ENCODE results near the gene CDHR5. TPM values are rescaled to one million over a fixed set of nuclear protein-coding genes. Genes with fewer than 3 reads are reported as not detected.
A peak's percentile ranks its signal among the peaks of the same experiment; 100 is the strongest.

The CDHR5 gene
- total RNA-seq, 1 donor from 2014 or later, result not detected

DNA sequence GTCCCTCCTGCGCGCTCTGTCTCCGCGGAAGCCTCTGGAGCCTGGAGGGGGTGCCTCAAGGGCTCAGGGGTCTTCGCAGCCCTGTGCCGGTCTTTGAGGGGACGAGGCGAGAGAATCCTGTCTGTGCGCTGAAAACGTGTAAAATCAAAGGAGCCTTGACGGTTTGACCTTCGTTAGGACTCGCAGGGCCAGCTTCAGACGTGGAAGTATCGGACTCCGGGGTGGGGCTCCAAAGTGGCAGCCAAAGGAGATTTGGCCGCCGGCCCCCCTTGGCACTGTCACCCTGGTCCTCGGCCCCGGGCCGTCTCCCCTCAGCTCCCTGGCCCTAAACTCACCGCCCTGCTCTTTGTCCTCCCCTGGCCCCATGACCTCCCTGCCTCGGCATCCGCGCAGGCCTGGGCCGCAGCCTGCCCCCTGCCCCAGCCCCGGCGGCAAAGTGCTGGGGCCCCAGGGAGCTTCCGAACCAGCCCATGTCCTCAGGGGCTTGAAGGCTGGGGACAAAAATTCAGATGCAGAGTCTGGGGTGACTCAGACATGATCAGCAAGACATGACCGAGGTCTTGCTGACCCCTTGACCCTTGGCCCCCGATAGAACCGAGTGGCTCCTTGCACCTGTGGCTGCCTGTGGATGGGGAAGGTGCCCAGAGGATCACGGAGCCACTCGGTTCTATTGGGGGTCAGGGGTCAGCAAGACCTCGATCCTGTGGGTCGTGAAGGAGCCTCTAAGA is 55.4 kb downstream of the CDHR5 start:
- no peak for DNase-seq (ENCODE audit: low read depth)

DNA sequence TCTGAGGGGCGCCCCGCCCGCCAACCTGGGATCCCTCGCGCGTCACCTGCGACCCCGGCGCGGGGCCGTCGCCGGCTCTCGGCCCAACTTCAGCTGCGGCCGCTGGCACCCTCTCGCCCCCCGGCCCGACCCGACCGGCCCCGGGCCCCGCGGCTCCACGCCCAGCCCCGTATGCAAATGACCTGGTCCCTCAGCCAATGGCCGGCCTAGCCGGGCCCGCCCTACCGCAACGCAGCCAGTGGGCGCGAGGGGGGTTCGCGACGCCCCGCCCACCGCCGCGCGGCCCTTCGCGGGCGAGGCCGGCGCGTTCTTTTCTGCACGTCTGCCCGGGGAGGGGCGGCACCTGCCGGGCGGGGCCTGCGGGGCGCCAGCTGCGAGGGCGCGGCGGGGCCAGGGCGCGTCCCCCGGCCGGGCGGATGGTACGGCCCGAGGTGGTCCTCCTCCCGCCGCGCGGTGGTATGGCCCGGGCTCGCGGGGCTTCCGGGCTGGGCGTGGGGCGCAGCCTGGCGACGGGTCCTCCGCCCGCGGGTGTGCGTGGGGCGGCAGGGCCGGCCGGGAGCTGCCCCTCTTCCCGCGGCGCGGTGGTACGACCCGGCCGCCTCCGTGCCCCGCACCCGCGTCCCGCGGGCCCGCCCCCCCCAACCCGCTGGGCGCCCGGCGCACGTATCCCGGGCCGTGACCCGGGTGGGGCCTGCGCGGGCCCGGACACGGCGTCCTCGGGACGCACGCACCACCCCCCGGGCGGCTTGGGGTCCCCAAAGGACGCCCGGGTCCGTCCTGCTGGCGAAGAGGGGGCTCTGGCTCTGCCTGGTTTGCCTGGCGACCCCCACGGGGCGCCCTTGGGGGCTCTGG is 56.2 kb downstream of the CDHR5 start:
- peak; percentile 95 for DNase-seq (ENCODE audit: low read depth)

DNA sequence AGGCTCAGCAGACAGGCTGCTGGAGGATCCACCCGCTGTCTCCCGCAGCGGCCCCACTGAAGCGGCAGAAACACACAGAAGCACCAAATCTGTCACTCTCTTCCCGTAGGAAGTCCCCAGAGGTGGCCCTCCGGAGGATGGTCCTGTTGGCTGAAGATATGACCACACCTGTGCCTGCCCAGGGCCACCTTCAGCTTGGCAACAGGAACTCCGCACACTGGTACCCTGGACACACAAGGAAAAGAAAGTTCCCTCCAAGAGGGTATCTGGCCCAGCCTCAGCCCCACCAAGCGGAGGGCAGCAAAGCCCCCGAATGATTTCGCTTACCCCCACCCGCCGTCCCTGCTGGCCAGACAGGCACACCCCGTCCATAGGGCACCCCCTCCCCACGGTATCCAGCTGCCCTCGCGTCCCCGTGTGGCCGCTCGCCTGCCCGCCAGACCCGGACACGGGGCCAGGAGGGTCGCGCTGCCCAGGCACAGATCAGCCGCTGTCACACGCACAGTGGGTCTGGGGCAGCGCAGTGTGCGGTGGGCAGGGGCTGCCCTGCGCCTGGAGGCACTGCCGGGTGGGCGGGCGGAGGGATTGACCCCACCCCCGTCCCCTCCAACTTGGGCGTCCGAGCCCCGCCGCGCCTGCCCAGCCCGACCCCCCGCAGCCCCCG is 57.0 kb downstream of the CDHR5 start:
- DNase-seq (ENCODE audit: low read depth), result no peak

DNA sequence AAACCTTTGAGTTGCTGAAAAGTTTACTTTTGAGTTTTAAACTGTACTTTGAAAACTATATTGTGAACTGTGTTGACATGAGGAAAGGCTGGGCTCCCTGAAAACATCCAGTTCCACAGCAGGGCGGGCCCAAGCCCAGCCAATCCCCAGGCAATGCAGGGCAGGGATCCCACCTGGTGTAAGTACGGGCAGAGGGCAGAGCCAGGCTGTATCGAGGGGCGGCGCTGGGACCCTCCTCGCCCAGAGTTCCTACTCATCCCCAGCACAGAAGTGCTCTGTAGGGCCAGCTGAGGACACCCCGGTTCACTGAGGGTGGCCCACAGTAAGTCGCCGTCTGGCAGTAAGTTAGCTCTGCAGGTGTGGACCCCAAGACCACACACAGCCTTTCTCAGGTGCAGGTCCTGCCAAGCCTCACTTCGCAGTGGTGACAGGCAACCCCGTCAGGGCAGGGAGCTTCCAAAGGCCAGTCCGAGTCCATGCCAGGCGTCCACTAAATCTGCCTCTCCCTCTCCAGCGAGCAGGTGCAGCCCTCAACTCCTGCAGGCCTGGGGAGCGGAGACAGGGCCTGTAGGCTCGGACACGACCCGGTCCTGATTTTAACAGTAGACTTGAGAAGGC is 57.6 kb downstream of the CDHR5 start:
- peak; percentile 26 for DNase-seq (ENCODE audit: low read depth)

MicroRNA genes within 50 kb of the gene (microRNA counts, 767-probe panel; counts per million panel counts)
- not detected for microRNA hsa-miR-210

Small RNAs within 50 kb of the gene (microRNA-seq; reads per million reads assigned to microRNA genes)
- 1,059 reads per million, percentile 80 among the genes with 10 or more reads in this experiment for gene MIR210

Other genes with a start within 250 kb of the CDHR5 start
- gene PKP3, start 230.7 kb downstream of the CDHR5 start, total RNA-seq, result 1.4 and 8.9 TPM in 2 replicates
- gene SIGIRR, start 210.0 kb downstream of the CDHR5 start, total RNA-seq, result 1.5 and 1.7 TPM in 2 replicates
- 0.42 and 0.94 TPM in 2 replicates for gene ANO9, start 182.9 kb downstream of the CDHR5 start, total RNA-seq
- 78.1 and 110 TPM in 2 replicates for gene PTDSS2, start 174.7 kb downstream of the CDHR5 start, total RNA-seq
- 419 and 464 TPM in 2 replicates for gene RNH1, start 117.7 kb downstream of the CDHR5 start, total RNA-seq
- 37.9 and 66.0 TPM in 2 replicates for gene HRAS, start 89.4 kb downstream of the CDHR5 start, total RNA-seq
- 1.3 and 2.3 TPM in 2 replicates for gene LRRC56, start 87.4 kb downstream of the CDHR5 start, total RNA-seq
- 0.31 and 0.78 TPM in 2 replicates for gene LMNTD2, start 64.2 kb downstream of the CDHR5 start, total RNA-seq
- gene RASSF7, start 64.0 kb downstream of the CDHR5 start, total RNA-seq, result 21.1 and 32.2 TPM in 2 replicates
- 27.7 and 31.2 TPM in 2 replicates for gene PHRF1, start 48.5 kb downstream of the CDHR5 start, total RNA-seq
- 25.1 and 29.3 TPM in 2 replicates for gene IRF7, start 9.0 kb downstream of the CDHR5 start, total RNA-seq
- gene SCT, start 2.2 kb upstream of the CDHR5 start, total RNA-seq, result not detected in 2 replicates
- gene DRD4, start 12.3 kb upstream of the CDHR5 start, total RNA-seq, result not detected in 2 replicates
- 22.5 and 35.8 TPM in 2 replicates for gene DEAF1, start 70.3 kb upstream of the CDHR5 start, total RNA-seq
- 37.8 and 44.7 TPM in 2 replicates for gene TMEM80, start 70.9 kb upstream of the CDHR5 start, total RNA-seq
- gene EPS8L2, start 81.3 kb upstream of the CDHR5 start, total RNA-seq, result 20.4 and 26.5 TPM in 2 replicates
- 118 and 155 TPM in 2 replicates for gene TALDO1, start 122.5 kb upstream of the CDHR5 start, total RNA-seq
- gene GATD1, start 152.5 kb upstream of the CDHR5 start, total RNA-seq, result 34.5 and 45.8 TPM in 2 replicates
- gene CEND1, start 165.1 kb upstream of the CDHR5 start, total RNA-seq, result 0.53 and 0.94 TPM in 2 replicates
- gene SLC25A22, start 173.3 kb upstream of the CDHR5 start, total RNA-seq, result 8.0 and 15.5 TPM in 2 replicates
- 10.5 and 14.7 TPM in 2 replicates for gene PIDD1, start 180.3 kb upstream of the CDHR5 start, total RNA-seq
- gene RPLP2, start 185.0 kb upstream of the CDHR5 start, total RNA-seq, result 381 and 504 TPM in 2 replicates
- gene PNPLA2, start 194.0 kb upstream of the CDHR5 start, total RNA-seq, result 84.0 and 183 TPM in 2 replicates
- 16.6 and 26.5 TPM in 2 replicates for gene CRACR2B, start 203.0 kb upstream of the CDHR5 start, total RNA-seq
- gene CD151, start 208.0 kb upstream of the CDHR5 start, total RNA-seq, result 900 and 1,201 TPM in 2 replicates
- 66.0 and 91.9 TPM in 2 replicates for gene POLR2L, start 217.6 kb upstream of the CDHR5 start, total RNA-seq
- gene TSPAN4, start 217.9 kb upstream of the CDHR5 start, total RNA-seq, result 56.7 and 63.9 TPM in 2 replicates